Mammary epithelial cell (primary cell): ENCODE measurements around the gene UGT1A4.

Experiments
- CTCF ChIP-seq, 2 donors: IDR thresholded peaks in 1 of 2; conservative IDR thresholded peaks in 1 of 2; 2 replicates each; pipeline ENCODE4 v1.5.1; 2011 to 2012; ENCODE audit warnings: inconsistent platforms in 2 of 2, low read length in 2 of 2, mild to moderate bottlenecking in 2 of 2, control low read depth in 1 of 2, low read depth in 1 of 2; ENCODE audit not compliant: insufficient read depth in 1 of 2; ENCODE audit errors: extremely low read depth in 1 of 2
- EZH2 ChIP-seq: IDR thresholded peaks from 2 replicates; pipeline ENCODE4 v1.6.1; 2012; ENCODE audit warnings: low read length, inconsistent platforms, borderline replicate concordance

- TF ChIP-seq CTCF (conservative IDR thresholded peaks at IDR 0.05 in 1 of 2, IDR thresholded peaks at IDR 0.05 in 1 of 2; ENCODE audit: extremely low read depth in 1 of 2, insufficient read depth in 1 of 2, low read depth in 1 of 2, low read length in 2 of 2), result no peak
- no peak for TF ChIP-seq EZH2
Measured at GRCh38 chr2:233796254-233796653, 77.7 kb downstream of the UGT1A4 start.
